Testis (tissue), 2 donors: ENCODE measurements around the gene FKBP10.

ENCODE experiments used
- CTCF ChIP-seq, 3 experiments: fragments of 450-650 bp in 2 of 3; fragments of 200-600 bp in 1 of 3; sonication (generic) in 1 of 3; IDR thresholded peaks; one replicate each; pipeline ENCODE4 v1.5.1; 2016 to 2019; ENCODE audit warnings: antibody characterized with exemption in 3 of 3, mild to moderate bottlenecking in 2 of 3, moderate library complexity in 1 of 3
- POLR2A ChIP-seq: fragments of 450-650 bp; IDR thresholded peaks from one replicate; pipeline ENCODE4 v1.6.1; 2017; ENCODE audit warnings: antibody characterized with exemption, mild to moderate bottlenecking, moderate library complexity

- TF ChIP-seq CTCF (IDR thresholded peaks at IDR 0.05) (no peak), POLR2A (no peak)
These were observed 9.7 kb downstream of the FKBP10 start for GRCh38 chr17:41822216-41823140.
